PC-9 (cell line): ENCODE measurements around the gene RFFL.

Experiments used
- CTCF ChIP-seq: fragments of 200-600 bp; sonication (generic); conservative IDR thresholded peaks from 2 replicates; pipeline ENCODE4 v1.6.1; 2017; ENCODE audit warnings: mixed run types, antibody characterized with exemption, mild to moderate bottlenecking, moderate library complexity
- EZH2 ChIP-seq: fragments of 200-600 bp; sonication (generic); IDR thresholded peaks from 2 replicates; pipeline ENCODE4 v1.8.0; 2017; ENCODE audit warnings: antibody characterized with exemption, low read depth

GRCh38 chr17:35076874-35077273 lies 13.4 kb upstream of the RFFL start:
- no peak for TF ChIP-seq EZH2
- TF ChIP-seq CTCF = no peak
